Measurements from ENCODE around the gene PPP1CC. TPM values are rescaled to one million over a fixed set of nuclear protein-coding genes. Genes with fewer than 3 reads are reported as not detected.

The PPP1CC gene
- total RNA-seq, 4 donors from 2014 or later, result 74.5 to 96.4 (median 83.9) TPM

- H3K9me3 ChIP-seq, result peaks cover 0 to 10% (median 0%) of the 10 kb centered on the region in 4 donors
- no peak overlapping the region for H3K4me3 ChIP-seq
- 61 to 67% methylated on average over 7 of the region's 7 CpGs for WGBS, 2 donors
- DNase-seq (ENCODE audit: low spot score in 2 of 2), result no peak
- peaks cover 0 to 13% (median 5%) of the 10 kb centered on the region in 4 donors for H3K4me1 ChIP-seq
- no peaks in the 10 kb centered on the region for H3K27me3 ChIP-seq
- peaks cover 0 to 36% (median 0%) of the 10 kb centered on the region in 3 donors for H3K36me3 ChIP-seq
- no peak overlapping the region for H3K27ac ChIP-seq
- TF ChIP-seq POLR2A (IDR thresholded peaks at IDR 0.05) (no peak), EP300 (IDR thresholded peaks at IDR 0.05) (no peak)
- TF ChIP-seq, protein P1, sequence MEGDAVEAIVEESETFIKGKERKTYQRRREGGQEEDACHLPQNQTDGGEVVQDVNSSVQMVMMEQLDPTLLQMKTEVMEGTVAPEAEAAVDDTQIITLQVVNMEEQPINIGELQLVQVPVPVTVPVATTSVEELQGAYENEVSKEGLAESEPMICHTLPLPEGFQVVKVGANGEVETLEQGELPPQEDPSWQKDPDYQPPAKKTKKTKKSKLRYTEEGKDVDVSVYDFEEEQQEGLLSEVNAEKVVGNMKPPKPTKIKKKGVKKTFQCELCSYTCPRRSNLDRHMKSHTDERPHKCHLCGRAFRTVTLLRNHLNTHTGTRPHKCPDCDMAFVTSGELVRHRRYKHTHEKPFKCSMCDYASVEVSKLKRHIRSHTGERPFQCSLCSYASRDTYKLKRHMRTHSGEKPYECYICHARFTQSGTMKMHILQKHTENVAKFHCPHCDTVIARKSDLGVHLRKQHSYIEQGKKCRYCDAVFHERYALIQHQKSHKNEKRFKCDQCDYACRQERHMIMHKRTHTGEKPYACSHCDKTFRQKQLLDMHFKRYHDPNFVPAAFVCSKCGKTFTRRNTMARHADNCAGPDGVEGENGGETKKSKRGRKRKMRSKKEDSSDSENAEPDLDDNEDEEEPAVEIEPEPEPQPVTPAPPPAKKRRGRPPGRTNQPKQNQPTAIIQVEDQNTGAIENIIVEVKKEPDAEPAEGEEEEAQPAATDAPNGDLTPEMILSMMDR (IDR thresholded peaks at IDR 0.05), result no peak
These were observed 58.3 kb downstream of the PPP1CC start for GRCh38 chr12:110684312-110684836.

GRCh38 chr12:110683888-110684287 lies 58.8 kb downstream of the PPP1CC start:
- Histone ChIP-seq H3K27me3 (no peaks in the 10 kb centered on the region), H3K9me3 (peaks cover 0 to 10% (median 0%) of the 10 kb centered on the region in 4 donors), H3K27ac (no peak overlapping the region), H3K36me3 (peaks cover 0 to 36% (median 0%) of the 10 kb centered on the region in 3 donors), H3K4me1 (peaks cover 0 to 12% (median 5%) of the 10 kb centered on the region in 4 donors), H3K4me3 (no peak overlapping the region)
- no peak for DNase-seq (ENCODE audit: low spot score in 2 of 2)
- WGBS, 2 donors, result 95% methylated on average over 2 of the region's 2 CpGs
- TF ChIP-seq EP300 (IDR thresholded peaks at IDR 0.05), result no peak
- TF ChIP-seq, protein P1 (IDR thresholded peaks at IDR 0.05), result no peak
- TF ChIP-seq POLR2A (IDR thresholded peaks at IDR 0.05), result no peak

GRCh38 chr12:110680032-110680431 lies 62.7 kb downstream of the PPP1CC start:
- Histone ChIP-seq H3K9me3 (peaks cover 0 to 14% (median 0%) of the 10 kb centered on the region in 4 donors), H3K4me3 (no peak overlapping the region), H3K4me1 (peaks cover 0 to 14% (median 0%) of the 10 kb centered on the region in 4 donors), H3K36me3 (peaks cover 0 to 30% (median 0%) of the 10 kb centered on the region in 3 donors), H3K27ac (no peak overlapping the region), H3K27me3 (no peaks in the 10 kb centered on the region)
- 52 to 65% methylated on average over 1 of the region's 1 CpG for WGBS, 2 donors
- TF ChIP-seq, protein P1 (IDR thresholded peaks at IDR 0.05), result no peak
- TF ChIP-seq POLR2A (IDR thresholded peaks at IDR 0.05), result no peak
- TF ChIP-seq EP300 (IDR thresholded peaks at IDR 0.05), result no peak
- no peak for DNase-seq (ENCODE audit: low spot score in 2 of 2)

- Histone ChIP-seq H3K4me1 (peaks cover 0 to 14% (median 0%) of the 10 kb centered on the region in 4 donors), H3K27ac (no peak overlapping the region), H3K27me3 (no peaks in the 10 kb centered on the region), H3K36me3 (peaks cover 0 to 21% (median 0%) of the 10 kb centered on the region in 3 donors), H3K4me3 (no peak overlapping the region), H3K9me3 (peaks cover 0 to 15% (median 0%) of the 10 kb centered on the region in 4 donors)
- 94 to 98% methylated on average over 11 to 12 of the region's 12 CpGs for WGBS, 2 donors
- TF ChIP-seq POLR2A (IDR thresholded peaks at IDR 0.05) (no peak), EP300 (IDR thresholded peaks at IDR 0.05) (no peak)
- TF ChIP-seq, protein P1 (IDR thresholded peaks at IDR 0.05), result no peak
- no peak for DNase-seq (ENCODE audit: low spot score in 2 of 2)
These were observed 63.5 kb downstream of the PPP1CC start for GRCh38 chr12:110679201-110679600.

DNA sequence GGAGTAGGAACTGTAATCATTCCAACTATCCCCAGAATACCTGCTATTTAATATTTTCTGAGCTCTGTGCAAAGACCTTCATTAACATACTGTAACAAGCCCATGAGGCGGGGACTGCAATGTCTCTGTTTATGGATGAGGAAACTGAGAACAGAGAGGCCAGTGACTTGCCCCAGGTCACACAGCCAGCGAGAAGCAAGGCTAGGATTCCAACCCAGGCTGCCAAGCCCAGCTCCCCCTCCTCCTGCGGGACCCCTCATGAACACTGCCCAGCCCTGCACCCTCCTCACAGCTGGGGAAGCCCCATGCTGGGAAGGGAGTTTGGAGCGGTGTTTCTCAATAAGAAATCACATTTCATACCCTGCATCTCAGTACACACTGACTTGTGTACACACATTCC lies 64.7 kb downstream of the PPP1CC start:
- Histone ChIP-seq H3K4me3 (no peak overlapping the region), H3K27ac (peak overlapping the region in 1 of 4 donors; percentile 21), H3K9me3 (peaks cover 0 to 9% (median 0%) of the 10 kb centered on the region in 4 donors), H3K4me1 (peaks cover 0 to 14% (median 0%) of the 10 kb centered on the region in 4 donors), H3K27me3 (no peaks in the 10 kb centered on the region), H3K36me3 (peaks cover 0 to 14% (median 0%) of the 10 kb centered on the region in 3 donors)
- TF ChIP-seq POLR2A (IDR thresholded peaks at IDR 0.05) (no peak), EP300 (IDR thresholded peaks at IDR 0.05) (no peak)
- TF ChIP-seq, protein P1 (IDR thresholded peaks at IDR 0.05), result no peak
- WGBS, 2 donors, result 69 to 82% methylated on average over 4 of the region's 4 CpGs
- DNase-seq (ENCODE audit: low spot score in 2 of 2), result no peak
